Transverse colon (tissue), 4 donors: ENCODE data around the gene VPS26C.

Experiments
- CTCF ChIP-seq, 5 experiments: fragments of 200-600 bp in 3 of 5; fragments of 450-650 bp in 2 of 5; sonication (generic) in 3 of 5; IDR thresholded peaks; 1 replicate in 2 of 5; 2 replicates in 3 of 5; pipeline ENCODE4 v1.5.1; 2016 to 2017; ENCODE audit warnings: antibody characterized with exemption in 5 of 5, inconsistent platforms in 3 of 5, mild to moderate bottlenecking in 2 of 5, moderate library complexity in 1 of 5
- EP300 ChIP-seq: sonication (generic); formaldehyde crosslinking; IDR thresholded peaks from one replicate; pipeline ENCODE4 v1.6.1; 2017; ENCODE audit warnings: antibody characterized with exemption, low read depth
- POLR2A ChIP-seq: fragments of 450-650 bp; IDR thresholded peaks from one replicate; pipeline ENCODE4 v1.6.1; 2016; ENCODE audit warnings: antibody characterized with exemption, mild to moderate bottlenecking, moderate library complexity
- POLR2AphosphoS5 ChIP-seq, 3 donors: sonication (generic); formaldehyde crosslinking; IDR thresholded peaks; one replicate each; pipeline ENCODE4 v1.6.1; 2016; ENCODE audit warnings: antibody characterized with exemption in 3 of 3

- no peak for TF ChIP-seq CTCF (IDR thresholded peaks at IDR 0.05)
- TF ChIP-seq POLR2AphosphoS5 (IDR thresholded peaks at IDR 0.05): no peak
- no peak for TF ChIP-seq EP300
- TF ChIP-seq POLR2A: no peak
Measured at GRCh38 chr21:37186983-37187382, 80.2 kb downstream of the VPS26C start.
